Measurements from ENCODE around the gene TACC2. TPM values are rescaled to one million over a fixed set of nuclear protein-coding genes. Genes with fewer than 3 reads are reported as not detected.

Gene TACC2
- total RNA-seq, 1 experiment from 2014 or later, result 15.8 TPM

GRCh38 chr10:122116331-122116730 lies 127.4 kb downstream of the TACC2 start:
- H3K27me3 ChIP-seq (ENCODE audit: insufficient read depth, low read depth), result no peaks in the 10 kb centered on the region
- H2AFZ ChIP-seq, result no peak overlapping the region
- no peaks in the 10 kb centered on the region for H3K9me2 ChIP-seq (ENCODE audit: insufficient read depth)
- no peak for DNase-seq
- no peak overlapping the region for H3K27ac ChIP-seq
- H3K79me2 ChIP-seq (ENCODE audit: low read depth), result peaks cover 27% of the 10 kb centered on the region
- no peak overlapping the region for H3K4me2 ChIP-seq
- ChIA-PET CTCF (no interaction called here), POLR2A (ENCODE audit: unreplicated experiment) (interaction anchor here (0.6 kb wide), 1 partner anchor 61 kb away, joined by 6 read pairs; no protein-coding TSS in a partner anchor)
- H4K20me1 ChIP-seq (ENCODE audit: insufficient read depth), result peaks cover under 1% of the 10 kb centered on the region; the same call in 1 of the 2 replicates
- 0 out of 2 replicates have a peak, but pooled peaks cover 7% of the 10 kb centered on the region for H3F3A ChIP-seq (ENCODE audit: insufficient read depth, low read depth)
- no peaks in the 10 kb centered on the region for H3K36me3 ChIP-seq (ENCODE audit: low read depth)
- TF ChIP-seq CTCF (conservative IDR thresholded peaks at IDR 0.05) (no peak), EZH2 (IDR thresholded peaks at IDR 0.05; ENCODE audit: low read depth) (no peak)
- BruUV-seq (replicated peaks), result no TSS peak
- intact Hi-C loops (cut with micrococcal nuclease; ENCODE audit: unreplicated experiment), result no loop called here
- no peaks in the 10 kb centered on the region for H3K9me3 ChIP-seq (ENCODE audit: insufficient read depth, low read depth)
- peaks cover 8% of the 10 kb centered on the region for H3K4me1 ChIP-seq (replicated peaks; ENCODE audit: insufficient read depth)
- H3K4me3 ChIP-seq, result no peak overlapping the region

DNA sequence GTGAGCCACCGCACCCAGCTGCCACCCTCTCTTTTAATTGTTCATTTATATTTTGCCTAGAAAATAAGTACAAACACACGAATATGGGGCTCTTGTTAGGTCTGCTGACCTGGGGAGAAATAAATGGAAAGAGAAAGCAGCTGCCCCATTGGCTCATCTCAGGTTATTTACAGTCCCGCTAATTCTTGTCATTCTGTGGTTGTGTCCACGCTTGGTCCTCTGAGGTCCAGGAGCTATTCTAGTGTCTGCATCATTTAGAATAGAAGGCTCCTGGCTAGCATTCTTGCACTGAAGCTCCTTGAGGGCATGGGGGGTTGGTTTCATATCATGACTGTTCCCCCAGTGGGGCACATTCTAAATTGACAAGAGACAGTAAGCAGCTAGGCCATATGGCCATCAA lies 128.5 kb downstream of the TACC2 start:
- DNase-seq, result no peak
- Histone ChIP-seq H3K4me1 (replicated peaks; ENCODE audit: insufficient read depth) (no peaks in the 10 kb centered on the region), H3K79me2 (ENCODE audit: low read depth) (peaks cover 27% of the 10 kb centered on the region), H3K27ac (no peak overlapping the region), H3K4me3 (no peak overlapping the region), H3K27me3 (ENCODE audit: insufficient read depth, low read depth) (no peaks in the 10 kb centered on the region), H3K36me3 (ENCODE audit: low read depth) (no peaks in the 10 kb centered on the region), H2AFZ (no peak overlapping the region), H3K9me2 (ENCODE audit: insufficient read depth) (no peaks in the 10 kb centered on the region), H3F3A (ENCODE audit: insufficient read depth, low read depth) (no peaks in the 10 kb centered on the region), H3K9me3 (ENCODE audit: insufficient read depth, low read depth) (no peaks in the 10 kb centered on the region), H3K4me2 (no peak overlapping the region), H4K20me1 (ENCODE audit: insufficient read depth) (peaks cover 3% of the 10 kb centered on the region; the same call in 1 of the 2 replicates)
- ChIA-PET POLR2A (ENCODE audit: unreplicated experiment) (no interaction called here), CTCF (no interaction called here)
- TF ChIP-seq CTCF (conservative IDR thresholded peaks at IDR 0.05), result no peak
- TF ChIP-seq EZH2 (IDR thresholded peaks at IDR 0.05; ENCODE audit: low read depth), result no peak
- intact Hi-C loops (cut with micrococcal nuclease; ENCODE audit: unreplicated experiment), result no loop called here
- no TSS peak for BruUV-seq (replicated peaks)

DNA sequence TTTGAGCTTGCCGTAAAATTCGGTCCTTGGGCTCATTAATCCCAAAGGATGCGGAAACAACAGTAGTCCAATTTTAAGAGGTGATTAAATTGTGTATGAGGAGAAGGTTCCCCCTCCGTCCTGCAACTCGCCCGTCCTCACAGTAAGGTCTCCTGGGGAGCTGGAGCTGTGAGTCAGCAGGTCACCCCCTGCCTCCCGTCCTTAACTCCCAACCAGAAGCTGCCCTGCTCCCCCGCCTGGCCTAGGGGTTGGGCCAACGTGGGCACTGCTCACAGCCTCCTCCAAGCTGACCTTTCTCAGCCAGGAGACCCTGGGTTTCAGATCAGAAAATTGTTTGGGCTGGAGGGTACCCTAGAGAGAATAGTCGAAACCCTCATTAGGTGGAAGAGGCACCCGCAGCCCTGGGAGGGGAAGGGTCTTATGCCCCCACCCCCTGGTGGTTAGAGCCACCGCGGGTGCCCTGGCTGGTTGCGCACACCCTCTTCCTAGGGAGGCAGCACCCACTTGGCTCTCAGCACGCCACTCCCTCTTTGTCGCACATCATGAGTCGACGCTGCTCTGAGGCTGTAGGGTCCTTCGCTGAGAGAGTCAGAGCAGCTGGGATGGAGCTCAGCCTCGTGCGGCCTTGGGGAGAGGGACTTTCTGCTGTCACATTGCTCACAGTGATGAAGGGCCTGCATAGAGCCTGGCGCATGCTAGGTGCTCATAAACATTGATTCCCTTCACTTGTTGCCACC lies 131.2 kb downstream of the TACC2 start:
- H3F3A ChIP-seq (ENCODE audit: insufficient read depth, low read depth), result no peaks in the 10 kb centered on the region
- no peak for TF ChIP-seq EZH2 (IDR thresholded peaks at IDR 0.05; ENCODE audit: low read depth)
- TF ChIP-seq CTCF (conservative IDR thresholded peaks at IDR 0.05), result no peak
- intact Hi-C loops (cut with micrococcal nuclease; ENCODE audit: unreplicated experiment), result no loop called here
- H3K27me3 ChIP-seq (ENCODE audit: insufficient read depth, low read depth), result no peaks in the 10 kb centered on the region
- no peak for DNase-seq
- no peaks in the 10 kb centered on the region for H3K4me1 ChIP-seq (replicated peaks; ENCODE audit: insufficient read depth)
- no peak overlapping the region for H3K27ac ChIP-seq
- H2AFZ ChIP-seq, result no peak overlapping the region
- ChIA-PET POLR2A (ENCODE audit: unreplicated experiment) (no interaction called here), CTCF (no interaction called here)
- peaks cover 3% of the 10 kb centered on the region; the same call in 1 of the 2 replicates for H4K20me1 ChIP-seq (ENCODE audit: insufficient read depth)
- no peak overlapping the region for H3K4me3 ChIP-seq
- no peaks in the 10 kb centered on the region for H3K9me2 ChIP-seq (ENCODE audit: insufficient read depth)
- H3K4me2 ChIP-seq, result no peak overlapping the region
- no peaks in the 10 kb centered on the region for H3K36me3 ChIP-seq (ENCODE audit: low read depth)
- peaks cover 16% of the 10 kb centered on the region for H3K79me2 ChIP-seq (ENCODE audit: low read depth)
- BruUV-seq (replicated peaks), result no TSS peak
- H3K9me3 ChIP-seq (ENCODE audit: insufficient read depth, low read depth), result no peaks in the 10 kb centered on the region
